BLaER1 treated with 17β-estradiol and CSF1 and Interleukin-3, amounts not matched to agents 10 nM and 100 nM (cell line): ENCODE results near the gene LMAN2L.

Experiments
- H3K27ac ChIP-seq, 11 experiments: shearing (Covaris generic); formaldehyde crosslinking; 2 replicates each; pipeline ENCODE4 v1.8.1; 2022
- H3K27me3 ChIP-seq, 11 experiments: shearing (Covaris generic); formaldehyde crosslinking; 2 replicates each; pipeline ENCODE4 v1.8.1; 2022
- H3K36me3 ChIP-seq, 11 experiments: shearing (Covaris generic); formaldehyde crosslinking; 2 replicates each; pipeline ENCODE4 v1.8.1; 2022
- H3K4me1 ChIP-seq, 10 experiments: shearing (Covaris generic); formaldehyde crosslinking; 2 replicates each; pipeline ENCODE4 v1.8.1; 2022
- H3K4me2 ChIP-seq, 11 experiments: shearing (Covaris generic); formaldehyde crosslinking; 2 replicates each; pipeline ENCODE4 v1.8.1; 2022
- H3K4me3 ChIP-seq, 10 experiments: shearing (Covaris generic); formaldehyde crosslinking; 2 replicates each; pipeline ENCODE4 v1.8.1; 2022
- H3K9ac ChIP-seq, 11 experiments: shearing (Covaris generic); formaldehyde crosslinking; 2 replicates each; pipeline ENCODE4 v1.8.1; 2022
- H3K9me3 ChIP-seq, 11 experiments: shearing (Covaris generic); formaldehyde crosslinking; replicated peaks in 1 of 11; 2 replicates each; pipeline ENCODE4 v1.8.1; 2022
- H4K20me1 ChIP-seq, 11 experiments: shearing (Covaris generic); formaldehyde crosslinking; 2 replicates each; pipeline ENCODE4 v1.8.1; 2022
- Cebpa-rat ChIP-seq, 11 experiments: shearing (Covaris generic); IDR thresholded peaks; 2 replicates each; pipeline ENCODE4 v1.8.1; 2022

Gene LMAN2L

GRCh38 chr2:96739633-96740428, at the start of gene LMAN2L:
TSS of gene LMAN2L (minus strand) at chr2:96740064. CDS start at chr2:96740040, 24 bp downstream.
- H3K9ac ChIP-seq: peak within 1 kb of the TSS; percentile 76 to 88 (median 84)
- H3K4me3 ChIP-seq: peak within 1 kb of the TSS; percentile 78 to 92 (median 82)
- H3K4me1 ChIP-seq: peaks cover 32 to 48% (median 41%) of the 10 kb centered on the region in 10 experiments
- TF ChIP-seq Cebpa-rat (IDR thresholded peaks at IDR 0.05): no peak
- H4K20me1 ChIP-seq: no peaks in the 10 kb centered on the region; a peak in 1 of 22 replicates
- H3K27ac ChIP-seq: peak within 1 kb of the TSS; percentile 44 to 85 (median 76)
- H3K27me3 ChIP-seq: no peaks in the 10 kb centered on the region
- H3K36me3 ChIP-seq: peaks cover 14 to 29% (median 23%) of the 10 kb centered on the region in 11 experiments; a peak in 21 of 22 replicates
- H3K4me2 ChIP-seq: peak within 1 kb of the TSS; percentile 83 to 98 (median 92)
- no peaks in the 10 kb centered on the region for H3K9me3 ChIP-seq

DNA sequence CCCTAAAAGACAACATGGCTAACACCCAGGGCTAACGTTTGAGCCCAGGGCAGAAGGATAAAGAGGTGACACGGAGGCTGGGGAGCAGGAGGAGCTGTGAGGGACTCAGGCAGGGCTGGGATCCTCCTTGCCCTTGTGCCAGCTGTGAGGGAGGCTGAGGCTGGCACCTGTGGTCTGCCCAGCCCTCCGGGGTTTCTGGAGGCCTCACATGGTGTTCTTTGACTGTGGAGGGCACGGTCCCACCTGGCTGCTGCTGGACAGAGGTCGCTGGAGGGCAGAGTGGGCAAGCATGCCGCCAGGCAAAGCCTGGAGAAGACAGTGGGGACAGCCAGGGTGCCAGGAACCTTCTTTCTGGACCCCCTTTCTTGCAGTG, 49.4 kb upstream of the LMAN2L start:
- H3K4me2 ChIP-seq: peak overlapping the region in 3 of 11 experiments; percentile 61 to 69 (median 62); a peak in 4 of 22 replicates
- H3K4me3 ChIP-seq: no peak overlapping the region
- no peak overlapping the region for H3K27ac ChIP-seq
- peaks cover 18 to 34% (median 27%) of the 10 kb centered on the region in 10 experiments; a peak in 19 of 20 replicates for H3K4me1 ChIP-seq
- no peaks in the 10 kb centered on the region for H3K9me3 ChIP-seq
- H3K36me3 ChIP-seq: no peaks in the 10 kb centered on the region
- H4K20me1 ChIP-seq: peaks cover 10 to 40% (median 27%) of the 10 kb centered on the region in 11 experiments; a peak in 14 of 22 replicates
- H3K27me3 ChIP-seq: no peaks in the 10 kb centered on the region
- no peak for TF ChIP-seq Cebpa-rat (IDR thresholded peaks at IDR 0.05)
- H3K9ac ChIP-seq: 0 out of 22 replicates have a peak overlapping the region, but pooled peaks of 1 of the 11 experiments have one; percentile 4

- Histone ChIP-seq H4K20me1 (peaks cover 10 to 35% (median 25%) of the 10 kb centered on the region in 11 experiments; a peak in 14 of 22 replicates), H3K9me3 (no peaks in the 10 kb centered on the region), H3K4me3 (no peak overlapping the region), H3K9ac (peak overlapping the region in 5 of 11 experiments; percentile 15 to 48 (median 25); a peak in 7 of 22 replicates), H3K4me2 (peak overlapping the region; percentile 38 to 69 (median 61); a peak in 21 of 22 replicates), H3K4me1 (peaks cover 18 to 28% (median 24%) of the 10 kb centered on the region in 10 experiments; a peak in 19 of 20 replicates), H3K27ac (peak overlapping the region in 1 of 11 experiments; percentile 20; a peak in 1 of 22 replicates), H3K36me3 (no peaks in the 10 kb centered on the region), H3K27me3 (no peaks in the 10 kb centered on the region)
- TF ChIP-seq Cebpa-rat (IDR thresholded peaks at IDR 0.05): no peak
Measured at GRCh38 chr2:96788442-96789244, 48.8 kb upstream of the LMAN2L start.

GRCh38 chr2:96787411-96787810, 47.5 kb upstream of the LMAN2L start:
- H3K36me3 ChIP-seq: no peaks in the 10 kb centered on the region
- no peaks in the 10 kb centered on the region for H3K9me3 ChIP-seq
- H3K4me2 ChIP-seq: peak overlapping the region in 4 of 11 experiments; percentile 55 to 69 (median 64); a peak in 7 of 22 replicates
- no peak overlapping the region for H3K27ac ChIP-seq
- H3K9ac ChIP-seq: no peak overlapping the region
- H4K20me1 ChIP-seq: peaks cover 0 to 33% (median 14%) of the 10 kb centered on the region in 11 experiments; a peak in 11 of 22 replicates
- no peak overlapping the region for H3K4me3 ChIP-seq
- H3K4me1 ChIP-seq: peaks cover 18 to 26% (median 20%) of the 10 kb centered on the region in 10 experiments; a peak in 19 of 20 replicates
- H3K27me3 ChIP-seq: no peaks in the 10 kb centered on the region
- no peak for TF ChIP-seq Cebpa-rat (IDR thresholded peaks at IDR 0.05)

DNA sequence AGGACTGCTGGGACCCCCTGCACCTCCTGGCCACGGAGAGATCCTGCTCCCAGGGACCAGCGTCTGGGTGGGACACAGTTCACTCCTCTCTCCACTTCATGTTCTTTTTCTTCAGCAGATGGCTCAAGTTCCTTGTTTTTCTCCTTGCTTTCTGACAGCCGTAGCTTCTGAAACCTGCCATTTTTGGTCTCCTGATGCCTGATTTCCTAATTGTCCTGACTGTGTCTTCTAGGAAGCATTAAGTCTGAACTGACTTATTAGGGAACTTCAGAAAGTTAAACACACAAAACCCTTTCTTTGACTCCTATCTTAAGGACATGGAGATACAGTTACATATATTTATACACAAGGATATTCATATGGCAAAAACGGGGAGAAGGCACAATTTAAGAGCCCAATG, 43.5 kb upstream of the LMAN2L start:
- Histone ChIP-seq H3K4me3 (no peak overlapping the region), H3K9me3 (no peaks in the 10 kb centered on the region), H3K27ac (no peak overlapping the region), H3K4me1 (peaks cover 8 to 21% (median 11%) of the 10 kb centered on the region in 10 experiments; a peak in 19 of 20 replicates), H3K9ac (no peak overlapping the region), H3K27me3 (no peaks in the 10 kb centered on the region), H3K4me2 (no peak overlapping the region), H3K36me3 (no peaks in the 10 kb centered on the region), H4K20me1 (peaks cover 0 to 22% (median 4%) of the 10 kb centered on the region in 11 experiments; a peak in 8 of 22 replicates)
- no peak for TF ChIP-seq Cebpa-rat (IDR thresholded peaks at IDR 0.05)

DNA sequence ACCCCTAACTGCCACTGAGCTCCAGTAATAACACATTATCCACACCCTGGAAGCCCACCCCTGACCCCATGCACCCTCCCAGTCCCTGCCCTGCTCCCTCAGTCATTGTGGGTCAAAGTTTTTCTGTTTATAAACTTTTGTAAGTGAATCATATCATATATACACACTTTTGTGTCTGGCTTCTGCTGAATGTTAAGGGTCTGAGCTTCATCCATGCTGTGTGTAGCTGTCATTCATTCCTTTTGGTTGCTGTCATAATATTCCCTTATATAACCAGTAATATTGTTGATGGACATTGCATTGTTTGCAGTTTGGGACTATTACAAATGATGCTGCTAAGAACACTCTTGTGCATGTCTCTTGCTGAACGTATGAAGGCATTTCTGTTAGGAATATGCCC, 35.3 kb upstream of the LMAN2L start:
- no peak for TF ChIP-seq Cebpa-rat (IDR thresholded peaks at IDR 0.05)
- peak overlapping the region in 7 of 11 experiments; percentile 20 to 53 (median 34); a peak in 7 of 22 replicates for H3K4me2 ChIP-seq
- peaks cover 0 to 54% (median 15%) of the 10 kb centered on the region in 11 experiments; a peak in 15 of 22 replicates for H4K20me1 ChIP-seq
- no peak overlapping the region for H3K27ac ChIP-seq
- H3K4me3 ChIP-seq: no peak overlapping the region
- peaks cover 21 to 71% (median 65%) of the 10 kb centered on the region in 10 experiments for H3K4me1 ChIP-seq
- H3K36me3 ChIP-seq: peaks cover 0 to 7% (median 0%) of the 10 kb centered on the region in 11 experiments; a peak in 6 of 22 replicates
- no peaks in the 10 kb centered on the region for H3K9me3 ChIP-seq
- H3K27me3 ChIP-seq: no peaks in the 10 kb centered on the region
- H3K9ac ChIP-seq: no peak overlapping the region

- Histone ChIP-seq H3K36me3 (peaks cover 0 to 7% (median 0%) of the 10 kb centered on the region in 11 experiments; a peak in 6 of 22 replicates), H3K9me3 (no peaks in the 10 kb centered on the region), H3K4me2 (peak overlapping the region; percentile 71 to 92 (median 83)), H3K9ac (peak overlapping the region in 10 of 11 experiments; percentile 15 to 60 (median 44); a peak in 16 of 22 replicates), H3K27ac (peak overlapping the region in 8 of 11 experiments; percentile 28 to 59 (median 48); a peak in 15 of 22 replicates), H3K4me3 (peak overlapping the region in 6 of 10 experiments; percentile 12 to 52 (median 44); a peak in 9 of 20 replicates), H3K27me3 (no peaks in the 10 kb centered on the region), H3K4me1 (peaks cover 26 to 79% (median 71%) of the 10 kb centered on the region in 10 experiments), H4K20me1 (peaks cover 7 to 65% (median 23%) of the 10 kb centered on the region in 11 experiments; a peak in 18 of 22 replicates)
- no peak for TF ChIP-seq Cebpa-rat (IDR thresholded peaks at IDR 0.05)
Measured at GRCh38 chr2:96773922-96774321, 34.1 kb upstream of the LMAN2L start.

- Histone ChIP-seq H3K9ac (no peak overlapping the region; a peak in 1 of 22 replicates), H3K27me3 (no peaks in the 10 kb centered on the region), H4K20me1 (peaks cover 8 to 72% (median 26%) of the 10 kb centered on the region in 11 experiments; a peak in 19 of 22 replicates), H3K27ac (no peak overlapping the region), H3K4me3 (no peak overlapping the region), H3K36me3 (peaks cover 0 to 7% (median 0%) of the 10 kb centered on the region in 11 experiments; a peak in 6 of 22 replicates), H3K9me3 (no peaks in the 10 kb centered on the region), H3K4me1 (peaks cover 26 to 84% (median 77%) of the 10 kb centered on the region in 10 experiments), H3K4me2 (peak overlapping the region; percentile 71 to 92 (median 83))
- TF ChIP-seq Cebpa-rat (IDR thresholded peaks at IDR 0.05): no peak
Measured at GRCh38 chr2:96772903-96773671, 33.2 kb upstream of the LMAN2L start.
